ENCODE results near the gene MRGPRD.

GRCh38 chr11:68942751-68943271 is 38.0 kb downstream of the MRGPRD start:
- TF ChIP-seq CTCF (conservative IDR thresholded peaks at IDR 0.05 in 1 of 2, IDR thresholded peaks at IDR 0.05 in 1 of 2; ENCODE audit: low read depth in 1 of 2, low read length in 2 of 2) (no peak), EZH2 (IDR thresholded peaks at IDR 0.05; ENCODE audit: low read length, missing control alignments) (no peak)

Measured in fibroblast of lung (primary cell).